ENCODE results near the gene ACSF2. TPM values are rescaled to one million over a fixed set of nuclear protein-coding genes. Genes with fewer than 3 reads are reported as not detected.

Gene ACSF2
- total RNA-seq, 1 donor from 2014 or later: 28.8 TPM

- Histone ChIP-seq H3K79me2 (ENCODE audit: low read depth) (peaks cover 26% of the 10 kb centered on the region), H3K4me2 (no peak overlapping the region), H3K9ac (no peak overlapping the region), H3K36me3 (no peaks in the 10 kb centered on the region), H3K4me1 (peaks cover 9% of the 10 kb centered on the region), H3K27me3 (no peaks in the 10 kb centered on the region), H2AFZ (replicated peaks) (no peak overlapping the region), H3K4me3 (no peak overlapping the region), H3K27ac (no peak overlapping the region), H3K9me3 (ENCODE audit: low read depth) (no peaks in the 10 kb centered on the region), H3F3A (ENCODE audit: low read depth) (no peaks in the 10 kb centered on the region), H4K20me1 (ENCODE audit: low read depth) (peaks cover 23% of the 10 kb centered on the region)
- H3K27ac Mint-ChIP-seq: no peak overlapping the region
- H3K36me3 Mint-ChIP-seq: peaks cover 27% of the 10 kb centered on the region
- DNase-seq (ENCODE audit: low spot score): no peak
- peaks cover 3% of the 10 kb centered on the region for H3K27me3 Mint-ChIP-seq (ENCODE audit: insufficient read depth, low read depth)
- no peak for TF ChIP-seq EZH2phosphoT487 (IDR thresholded peaks at IDR 0.05)
- TF ChIP-seq CTCF (IDR thresholded peaks at IDR 0.05): no peak
- TF ChIP-seq EZH2 (IDR thresholded peaks at IDR 0.05): no peak
- H3K4me1 Mint-ChIP-seq: peaks cover 15% of the 10 kb centered on the region
- H3K9me3 Mint-ChIP-seq: no peaks in the 10 kb centered on the region
- no peak overlapping the region for H3K4me3 Mint-ChIP-seq
Observed at GRCh38 chr17:50392621-50393020, 33.4 kb upstream of the ACSF2 start.

GRCh38 chr17:50393700-50394099 is 32.3 kb upstream of the ACSF2 start:
- H4K20me1 ChIP-seq (ENCODE audit: low read depth): peaks cover 19% of the 10 kb centered on the region
- no peak overlapping the region for H3K27ac ChIP-seq
- H3K27me3 ChIP-seq: no peaks in the 10 kb centered on the region
- peaks cover 26% of the 10 kb centered on the region for H3K79me2 ChIP-seq (ENCODE audit: low read depth)
- Mint-ChIP-seq H3K4me1 (peaks cover 17% of the 10 kb centered on the region), H3K36me3 (peaks cover 22% of the 10 kb centered on the region), H3K27me3 (ENCODE audit: insufficient read depth, low read depth) (peaks cover 6% of the 10 kb centered on the region), H3K9me3 (no peaks in the 10 kb centered on the region), H3K27ac (no peak overlapping the region), H3K4me3 (no peak overlapping the region)
- no peak overlapping the region for H3K4me3 ChIP-seq
- no peak for DNase-seq (ENCODE audit: low spot score)
- TF ChIP-seq CTCF (IDR thresholded peaks at IDR 0.05) (no peak), EZH2phosphoT487 (IDR thresholded peaks at IDR 0.05) (no peak), EZH2 (IDR thresholded peaks at IDR 0.05) (no peak)
- H3K9me3 ChIP-seq (ENCODE audit: low read depth): no peaks in the 10 kb centered on the region
- no peak overlapping the region for H3K9ac ChIP-seq
- H3K36me3 ChIP-seq: no peaks in the 10 kb centered on the region
- peaks cover 9% of the 10 kb centered on the region for H3K4me1 ChIP-seq
- no peaks in the 10 kb centered on the region for H3F3A ChIP-seq (ENCODE audit: low read depth)
- H2AFZ ChIP-seq (replicated peaks): no peak overlapping the region
- no peak overlapping the region for H3K4me2 ChIP-seq

- H3K4me2 ChIP-seq: no peak overlapping the region
Observed at GRCh38 chr17:50394711-50395110, 31.3 kb upstream of the ACSF2 start.

More at GRCh38 chr17:50394711-50395110, 31.3 kb upstream of the ACSF2 start:
- Histone ChIP-seq H3K27ac (no peak overlapping the region), H3K9me3 (ENCODE audit: low read depth) (no peaks in the 10 kb centered on the region), H3K27me3 (no peaks in the 10 kb centered on the region), H3K36me3 (no peaks in the 10 kb centered on the region), H3K9ac (no peak overlapping the region), H3K4me3 (no peak overlapping the region), H3F3A (ENCODE audit: low read depth) (no peaks in the 10 kb centered on the region), H3K79me2 (ENCODE audit: low read depth) (peaks cover 26% of the 10 kb centered on the region), H2AFZ (replicated peaks) (no peak overlapping the region), H4K20me1 (ENCODE audit: low read depth) (peaks cover 19% of the 10 kb centered on the region), H3K4me1 (peaks cover 9% of the 10 kb centered on the region)
- TF ChIP-seq CTCF (IDR thresholded peaks at IDR 0.05): no peak
- no peak for DNase-seq (ENCODE audit: low spot score)
- Mint-ChIP-seq H3K4me1 (peaks cover 17% of the 10 kb centered on the region), H3K27ac (no peak overlapping the region), H3K9me3 (peaks cover 4% of the 10 kb centered on the region), H3K4me3 (peak overlapping the region; percentile 93), H3K27me3 (ENCODE audit: insufficient read depth, low read depth) (peaks cover 6% of the 10 kb centered on the region), H3K36me3 (peaks cover 20% of the 10 kb centered on the region)

Measured in neural progenitor cell (in vitro differentiated cells).